Neural cell (in vitro differentiated cells): ENCODE results near the gene SIGLEC12.

ENCODE experiments used
- CTCF ChIP-seq: fragments of 450-650 bp; IDR thresholded peaks from 2 replicates; pipeline ENCODE4 v1.5.1; 2014; ENCODE audit warnings: antibody characterized with exemption, mild to moderate bottlenecking, moderate library complexity; ENCODE audit not compliant: poor library complexity, severe bottlenecking
- EP300 ChIP-seq: fragments of 450-650 bp; conservative IDR thresholded peaks from 2 replicates; pipeline ENCODE4 v1.6.1; 2014; ENCODE audit warnings: antibody characterized with exemption, mild to moderate bottlenecking, moderate library complexity; ENCODE audit not compliant: poor library complexity, severe bottlenecking
- EZH2 ChIP-seq: fragments of 200-600, 300-800 bp; shearing (Covaris generic), sonication (generic); IDR thresholded peaks from 2 replicates; pipeline ENCODE4 v1.6.1; 2014; ENCODE audit warnings: antibody characterized with exemption, low read length, borderline replicate concordance, mild to moderate bottlenecking; ENCODE audit not compliant: insufficient read depth, poor library complexity, severe bottlenecking
- POLR2AphosphoS5 ChIP-seq: IDR thresholded peaks from 2 replicates; pipeline ENCODE4 v1.6.1; 2012
- RAD21 ChIP-seq: fragments of 450-650 bp; conservative IDR thresholded peaks from 2 replicates; pipeline ENCODE4 v1.6.1; 2014; ENCODE audit warnings: antibody characterized with exemption, mild to moderate bottlenecking, moderate library complexity
- SMC3 ChIP-seq: fragments of 450-650 bp; conservative IDR thresholded peaks from 2 replicates; pipeline ENCODE4 v1.6.1; 2014; ENCODE audit warnings: antibody characterized with exemption, mild to moderate bottlenecking, moderate library complexity; ENCODE audit not compliant: poor library complexity
- TAF1 ChIP-seq: IDR thresholded peaks from 2 replicates; pipeline ENCODE4 v1.6.1; 2012; ENCODE audit warnings: low read depth
- TF ChIP-seq, protein P1 (sequence below): IDR thresholded peaks from 2 replicates; pipeline ENCODE4 v1.6.1; 2012; ENCODE audit warnings: borderline replicate concordance

DNA sequence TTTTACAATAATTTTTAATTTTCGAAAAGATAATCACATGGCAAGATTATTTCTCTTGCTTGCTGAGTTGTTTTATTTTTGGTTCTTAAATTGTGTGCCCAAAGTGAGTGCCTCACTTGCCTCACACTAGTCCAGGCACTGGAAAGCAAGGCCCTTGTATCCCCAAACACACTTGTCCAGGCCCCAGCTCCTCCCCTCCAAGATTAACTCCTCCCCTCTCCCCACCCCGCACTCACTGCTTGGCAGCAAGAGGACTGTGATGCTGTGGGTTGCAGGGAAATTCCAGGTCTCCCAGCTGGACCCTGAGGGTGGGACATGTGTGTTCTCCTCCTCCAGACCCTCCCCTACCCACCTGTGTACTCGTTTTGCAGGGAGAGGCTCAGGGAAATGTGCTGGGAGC, 3.9 kb downstream of the SIGLEC12 start:
- TF ChIP-seq POLR2AphosphoS5 (no peak), EP300 (no peak), SMC3 (no peak), CTCF (no peak), TAF1 (no peak), EZH2 (no peak), RAD21 (no peak)
- TF ChIP-seq, protein P1, sequence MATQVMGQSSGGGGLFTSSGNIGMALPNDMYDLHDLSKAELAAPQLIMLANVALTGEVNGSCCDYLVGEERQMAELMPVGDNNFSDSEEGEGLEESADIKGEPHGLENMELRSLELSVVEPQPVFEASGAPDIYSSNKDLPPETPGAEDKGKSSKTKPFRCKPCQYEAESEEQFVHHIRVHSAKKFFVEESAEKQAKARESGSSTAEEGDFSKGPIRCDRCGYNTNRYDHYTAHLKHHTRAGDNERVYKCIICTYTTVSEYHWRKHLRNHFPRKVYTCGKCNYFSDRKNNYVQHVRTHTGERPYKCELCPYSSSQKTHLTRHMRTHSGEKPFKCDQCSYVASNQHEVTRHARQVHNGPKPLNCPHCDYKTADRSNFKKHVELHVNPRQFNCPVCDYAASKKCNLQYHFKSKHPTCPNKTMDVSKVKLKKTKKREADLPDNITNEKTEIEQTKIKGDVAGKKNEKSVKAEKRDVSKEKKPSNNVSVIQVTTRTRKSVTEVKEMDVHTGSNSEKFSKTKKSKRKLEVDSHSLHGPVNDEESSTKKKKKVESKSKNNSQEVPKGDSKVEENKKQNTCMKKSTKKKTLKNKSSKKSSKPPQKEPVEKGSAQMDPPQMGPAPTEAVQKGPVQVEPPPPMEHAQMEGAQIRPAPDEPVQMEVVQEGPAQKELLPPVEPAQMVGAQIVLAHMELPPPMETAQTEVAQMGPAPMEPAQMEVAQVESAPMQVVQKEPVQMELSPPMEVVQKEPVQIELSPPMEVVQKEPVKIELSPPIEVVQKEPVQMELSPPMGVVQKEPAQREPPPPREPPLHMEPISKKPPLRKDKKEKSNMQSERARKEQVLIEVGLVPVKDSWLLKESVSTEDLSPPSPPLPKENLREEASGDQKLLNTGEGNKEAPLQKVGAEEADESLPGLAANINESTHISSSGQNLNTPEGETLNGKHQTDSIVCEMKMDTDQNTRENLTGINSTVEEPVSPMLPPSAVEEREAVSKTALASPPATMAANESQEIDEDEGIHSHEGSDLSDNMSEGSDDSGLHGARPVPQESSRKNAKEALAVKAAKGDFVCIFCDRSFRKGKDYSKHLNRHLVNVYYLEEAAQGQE = no peak
